HCT116 (cell line): ENCODE data around the gene MAP4K2. TPM values are rescaled to one million over a fixed set of nuclear protein-coding genes. Genes with fewer than 3 reads are reported as not detected.

Experiments used
- ATAC-seq: fragments of 200-7000 bp; cut with Tn5 transposase; 2 replicates; pipeline ENCODE4 v1.9.1; 2020; ENCODE audit warnings: mild to moderate bottlenecking, moderate library complexity
- BruUV-seq: library from RNA; stranded (reverse); fragments of 400-500 nt; replicated peaks from 2 replicates; lab custom pipeline; 2021; lab: Mats Ljungman, UMichigan
- CTCF ChIA-PET: fragments of 300-600 bp; sonication (Branson Sonifier 250); formaldehyde crosslinking; loops from one replicate; lab custom pipeline; 2021; ENCODE audit warnings: antibody characterized with exemption; lab: Charles Lee
- POLR2A ChIA-PET: fragments of 300-600, 350-600 bp; sonication (Branson Sonifier 250); formaldehyde crosslinking; loops from one replicate; lab custom pipeline; 2021; ENCODE audit warnings: antibody characterized with exemption; lab: Charles Lee
- RAD21 ChIA-PET, 2 experiments: fragments of 300-600 bp; sonication (Branson Sonifier 250); formaldehyde crosslinking; loops; one replicate each; lab custom pipeline; 2023; ENCODE audit warnings: low total read pairs in 2 of 2; ENCODE audit not compliant: uncharacterized antibody in 2 of 2, unreplicated experiment in 2 of 2, low non-redundant PET in 1 of 2; lab: Charles Lee
- DNase-seq: peaks from one replicate; pipeline ENCODE4 v3.0.0-alpha.2; 2010; ENCODE audit warnings: low read depth, low spot score
- H2AFZ ChIP-seq: fragments of 200-600 bp; shearing (Covaris generic), sonication (generic); 2 replicates; pipeline ENCODE4 v1.6.1; 2017; ENCODE audit warnings: low read depth, mixed run types, mixed read lengths, antibody characterized with exemption, low read length; ENCODE audit not compliant: poor library complexity, severe bottlenecking
- H3K27ac ChIP-seq: 2 replicates; pipeline ENCODE4 v1.5.1; 2012; ENCODE audit warnings: low read depth, low read length
- H3K27me3 ChIP-seq: fragments of 200-600 bp; sonication (generic); 2 replicates; pipeline ENCODE4 v1.6.1; 2016; ENCODE audit warnings: mixed run types, low read length, mixed read lengths; ENCODE audit not compliant: insufficient read depth
- H3K36me3 ChIP-seq, 2 experiments: fragments of 200-500 bp in 1 of 2; fragments of 200-600 bp in 1 of 2; sonication (Bioruptor generic) in 1 of 2; sonication (generic) in 1 of 2; 2 replicates each; pipeline versions ENCODE4 v1.5.1 to v1.6.1; 2014 to 2016; ENCODE audit warnings: low read length in 2 of 2, inconsistent platforms in 1 of 2, mixed read lengths in 1 of 2, mixed run types in 1 of 2; ENCODE audit not compliant: insufficient read depth in 2 of 2, control insufficient read depth in 1 of 2
- H3K4me1 ChIP-seq, 2 experiments: fragments of 200-600 bp in 1 of 2; sonication (generic) in 1 of 2; 2 replicates each; pipeline versions ENCODE4 v1.5.1 to v1.6.1; 2012 to 2017; ENCODE audit warnings: low read length in 2 of 2, inconsistent platforms in 1 of 2, mild to moderate bottlenecking in 1 of 2, mixed read lengths in 1 of 2, mixed run types in 1 of 2, moderate library complexity in 1 of 2; ENCODE audit not compliant: insufficient read depth in 2 of 2, control insufficient read depth in 1 of 2
- H3K4me2 ChIP-seq: fragments of 200-600 bp; sonication (generic); 2 replicates; pipeline ENCODE4 v1.6.1; 2017; ENCODE audit warnings: mixed run types, low read length, mixed read lengths
- H3K4me3 ChIP-seq, 2 experiments: fragments of 200-600 bp in 1 of 2; sonication (generic) in 1 of 2; replicated peaks in 1 of 2; 2 replicates each; pipeline ENCODE4 v1.5.1; 2011 to 2016; ENCODE audit warnings: low read length in 2 of 2, control low read depth in 1 of 2, low read depth in 1 of 2, mild to moderate bottlenecking in 1 of 2, mixed read lengths in 1 of 2, mixed run types in 1 of 2
- H3K79me2 ChIP-seq: fragments of 200-600 bp; sonication (generic); 2 replicates; pipeline ENCODE4 v1.6.1; 2017; ENCODE audit warnings: mild to moderate bottlenecking, mixed run types, low read length, moderate library complexity, mixed read lengths; ENCODE audit not compliant: insufficient read depth
- H3K9ac ChIP-seq: fragments of 200-600 bp; sonication (generic); 2 replicates; pipeline ENCODE4 v1.6.1; 2016; ENCODE audit warnings: low read length, mixed read lengths
- H3K9me2 ChIP-seq: fragments of 200-600 bp; sonication (generic), shearing (Covaris generic); 2 replicates; pipeline ENCODE4 v1.6.1; 2017; ENCODE audit warnings: mixed run types, mild to moderate bottlenecking, moderate library complexity; ENCODE audit not compliant: insufficient read depth
- H3K9me3 ChIP-seq, 2 experiments: fragments of 200-500 bp in 1 of 2; fragments of 200-600 bp in 1 of 2; sonication (Bioruptor generic) in 1 of 2; sonication (generic) in 1 of 2; 2 replicates each; pipeline ENCODE4 v1.6.1; 2014 to 2017; ENCODE audit warnings: low read length in 2 of 2, mixed read lengths in 2 of 2, inconsistent platforms in 1 of 2, low read depth in 1 of 2, mild to moderate bottlenecking in 1 of 2, mixed run types in 1 of 2, moderate library complexity in 1 of 2; ENCODE audit not compliant: control insufficient read depth in 1 of 2, insufficient read depth in 1 of 2
- H4K20me1 ChIP-seq: fragments of 200-600 bp; sonication (generic), shearing (Covaris generic); 2 replicates; pipeline ENCODE4 v1.6.1; 2017; ENCODE audit warnings: mixed run types, mild to moderate bottlenecking, moderate library complexity; ENCODE audit not compliant: insufficient read depth
- CBX3 ChIP-seq: IDR thresholded peaks from 2 replicates; pipeline ENCODE4 v1.6.1; 2012; ENCODE audit warnings: low read depth
- CEBPB ChIP-seq: IDR thresholded peaks from 2 replicates; pipeline ENCODE4 v1.6.1; 2012; ENCODE audit warnings: low read depth
- CTCF ChIP-seq, 3 experiments: fragments of 200-600 bp in 1 of 3; sonication (generic) in 1 of 3; IDR thresholded peaks in 2 of 3; conservative IDR thresholded peaks in 1 of 3; 2 replicates each; pipeline ENCODE4 v1.5.1; 2012 to 2017; ENCODE audit warnings: low read depth in 2 of 3, low read length in 2 of 3, antibody characterized with exemption in 1 of 3, borderline replicate concordance in 1 of 3, control low read depth in 1 of 3, mild to moderate bottlenecking in 1 of 3, mixed read lengths in 1 of 3, mixed run types in 1 of 3, moderate library complexity in 1 of 3; ENCODE audit not compliant: insufficient read depth in 1 of 3
- EGR1 ChIP-seq: IDR thresholded peaks from 2 replicates; pipeline ENCODE4 v1.6.1; 2012; ENCODE audit warnings: low read depth
- ELF1 ChIP-seq: IDR thresholded peaks from 2 replicates; pipeline ENCODE4 v1.6.1; 2012; ENCODE audit warnings: low read depth, borderline replicate concordance
- EZH2phosphoT487 ChIP-seq: fragments of 200-600 bp; IDR thresholded peaks from 2 replicates; pipeline ENCODE4 v1.6.1; 2018; ENCODE audit warnings: antibody characterized with exemption, borderline replicate concordance
- MAX ChIP-seq: IDR thresholded peaks from 2 replicates; pipeline ENCODE4 v1.6.1; 2012
- POLR2A ChIP-seq: IDR thresholded peaks from 2 replicates; pipeline ENCODE4 v1.7.0; 2011; ENCODE audit warnings: borderline replicate concordance; ENCODE audit not compliant: insufficient read depth, insufficient read length; ENCODE audit errors: extremely low read depth
- POLR2AphosphoS5 ChIP-seq: IDR thresholded peaks from 2 replicates; pipeline ENCODE4 v1.6.1; 2011; ENCODE audit warnings: mild to moderate bottlenecking, low read depth, low read length, moderate library complexity
- RAD21 ChIP-seq: IDR thresholded peaks from 2 replicates; pipeline ENCODE4 v1.6.1; 2012; ENCODE audit warnings: low read depth, mild to moderate bottlenecking
- REST ChIP-seq: IDR thresholded peaks from 2 replicates; pipeline ENCODE4 v1.6.1; 2012; ENCODE audit warnings: low read depth
- SIN3A ChIP-seq: IDR thresholded peaks from 2 replicates; pipeline ENCODE4 v1.6.1; 2012; ENCODE audit warnings: low read depth
- SP1 ChIP-seq: IDR thresholded peaks from 2 replicates; pipeline ENCODE4 v1.6.1; 2012; ENCODE audit warnings: low read depth
- SRF ChIP-seq: IDR thresholded peaks from 2 replicates; pipeline ENCODE4 v1.6.1; 2012; ENCODE audit warnings: low read depth
- TCF7L2 ChIP-seq: IDR thresholded peaks from 2 replicates; pipeline ENCODE4 v1.7.0; 2011; ENCODE audit warnings: borderline replicate concordance, inconsistent platforms; ENCODE audit not compliant: insufficient read depth, insufficient read length; ENCODE audit errors: extremely low read depth
- YY1 ChIP-seq: IDR thresholded peaks from 2 replicates; pipeline ENCODE4 v1.6.1; 2011; ENCODE audit warnings: low read length, low read depth, moderate library complexity, mild to moderate bottlenecking; ENCODE audit not compliant: insufficient replicate concordance; ENCODE audit errors: extremely low read depth
- ZBTB33 ChIP-seq: IDR thresholded peaks from 2 replicates; pipeline ENCODE4 v1.6.1; 2011; ENCODE audit warnings: mild to moderate bottlenecking, low read length, moderate library complexity; ENCODE audit not compliant: insufficient replicate concordance; ENCODE audit errors: extremely low read depth
- ZNF274 ChIP-seq: fragments of 200-500 bp; sonication (Bioruptor generic); IDR thresholded peaks from 2 replicates; pipeline ENCODE4 v1.6.1; 2014; ENCODE audit warnings: mild to moderate bottlenecking, low read depth, low read length, inconsistent platforms
- intact Hi-C: fragments of 100-400 bp; cut with micrococcal nuclease; formaldehyde crosslinking; loops from 2 replicates; pipeline ENCODE4 v1.10.0; 2022
- total RNA-seq: library from RNA; stranded (reverse); gene quantifications from one replicate; pipeline ENCODE4 v1.2.1, GENCODE V29; 2021; ENCODE audit not compliant: unreplicated experiment
- TF ChIP-seq, protein P1 (sequence below): IDR thresholded peaks from 2 replicates; pipeline ENCODE4 v1.6.1; 2012

The MAP4K2 gene
- total RNA-seq, 1 experiment from 2014 or later = 44.2 TPM

- CTCF ChIA-PET = interaction anchor here (1.0 kb wide), 1 partner anchor 9 kb away, joined by 3 read pairs; no protein-coding TSS in a partner anchor
- Histone ChIP-seq H3K27ac (no peak overlapping the region), H3K36me3 (no peaks in the 10 kb centered on the region), H3K4me3 (no peak overlapping the region), H2AFZ (no peak overlapping the region), H3K9me3 (no peaks in the 10 kb centered on the region), H3K79me2 (no peaks in the 10 kb centered on the region), H3K4me1 (peaks cover 0 to 6% of the 10 kb centered on the region in 2 experiments; a peak in 1 of 4 replicates), H3K4me2 (no peak overlapping the region), H3K9ac (no peak overlapping the region), H3K9me2 (no peaks in the 10 kb centered on the region), H3K27me3 (no peaks in the 10 kb centered on the region), H4K20me1 (no peaks in the 10 kb centered on the region)
- intact Hi-C loops = no loop called here
- no peak for DNase-seq
- RAD21 ChIA-PET = no interaction called here
- no TSS peak for BruUV-seq
- POLR2A ChIA-PET = no interaction called here
- ATAC-seq = no peak
- TF ChIP-seq REST (no peak), ZBTB33 (no peak), CTCF (IDR thresholded peaks at IDR 0.05 in 2 of 3, conservative IDR thresholded peaks at IDR 0.05 in 1 of 3; ENCODE audit: borderline replicate concordance in 1 of 3, insufficient read depth in 1 of 3, low read depth in 2 of 3, low read length in 2 of 3) (no peak), POLR2AphosphoS5 (no peak), TCF7L2 (no peak), RAD21 (no peak), MAX (no peak), POLR2A (no peak), ELF1 (no peak), EZH2phosphoT487 (no peak), CEBPB (no peak), SRF (no peak), CBX3 (no peak), EGR1 (no peak), YY1 (no peak), SP1 (no peak), SIN3A (no peak), ZNF274 (no peak)
- TF ChIP-seq, protein P1, sequence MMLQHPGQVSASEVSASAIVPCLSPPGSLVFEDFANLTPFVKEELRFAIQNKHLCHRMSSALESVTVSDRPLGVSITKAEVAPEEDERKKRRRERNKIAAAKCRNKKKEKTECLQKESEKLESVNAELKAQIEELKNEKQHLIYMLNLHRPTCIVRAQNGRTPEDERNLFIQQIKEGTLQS = no peak
These were observed 50.6 kb downstream of the MAP4K2 start for GRCh38 chr11:64752175-64752970.
